T follicular helper cell (primary cell): ENCODE measurements around the gene GPRASP3.
A peak's percentile ranks its signal among the peaks of the same experiment; 100 is the strongest.

Experiments used
- DNase-seq: peaks from one replicate; pipeline ENCODE4 v3.0.0-alpha.2; 2020; ENCODE audit warnings: low read depth

Gene GPRASP3

DNA sequence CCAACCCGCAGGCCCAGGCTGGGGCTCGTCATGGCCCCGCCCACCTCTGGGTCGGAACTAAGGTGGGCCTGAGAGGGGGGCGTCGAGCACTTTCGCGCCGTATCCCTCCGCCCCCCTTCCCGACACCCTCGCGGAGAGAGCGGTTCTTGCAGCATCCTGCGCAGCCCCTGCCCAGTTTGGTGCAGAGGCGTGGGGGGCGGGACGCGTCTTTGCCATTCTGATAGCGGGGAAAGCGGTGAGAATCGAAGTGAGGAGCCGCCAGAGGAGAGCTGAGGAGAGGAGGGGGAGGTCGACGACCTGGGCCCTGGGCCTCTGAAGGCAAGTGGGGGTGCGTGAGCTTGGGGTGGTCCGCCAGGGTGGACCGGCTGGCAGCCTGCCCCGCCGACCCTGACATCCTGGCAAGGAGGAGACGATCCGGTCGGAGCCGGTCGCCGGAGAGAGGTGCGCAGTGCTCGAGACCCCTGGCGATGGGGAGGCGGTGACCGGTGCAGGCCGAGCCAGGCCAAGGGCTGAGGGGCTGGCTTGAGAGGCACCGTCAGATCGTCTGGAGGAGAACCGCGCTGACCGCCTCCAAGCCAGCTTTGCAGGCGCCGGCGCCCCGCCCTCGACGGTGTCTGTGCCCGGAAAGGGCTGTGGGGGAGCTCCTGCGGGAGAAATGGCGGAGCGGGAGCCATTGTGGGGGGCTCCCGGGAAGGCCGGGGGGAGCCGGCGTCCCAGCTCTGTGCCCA lies 25.5 kb downstream of the GPRASP3 start:
- DNase-seq: no peak

DNA sequence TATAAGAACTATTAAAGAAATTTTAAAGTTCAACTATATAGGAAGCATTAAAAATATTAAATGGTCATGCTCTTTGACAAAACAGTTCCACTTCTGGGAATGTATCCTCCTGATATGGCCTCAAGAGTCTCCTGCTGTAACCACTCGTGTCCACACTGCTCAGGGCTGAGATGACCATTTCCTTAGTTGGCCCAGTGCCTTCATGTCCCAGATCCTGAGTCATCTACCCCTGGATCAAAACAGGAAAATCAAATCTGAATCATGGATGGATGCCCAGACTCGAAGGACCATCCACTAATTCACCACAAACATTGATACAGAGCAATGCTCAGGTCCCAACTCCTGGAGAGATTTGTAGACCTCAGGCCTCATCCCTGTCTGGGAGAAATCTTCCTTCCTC lies 44.7 kb downstream of the GPRASP3 start:
- DNase-seq: no peak

GRCh38 chrX:102765809-102766208 lies 45.3 kb downstream of the GPRASP3 start:
- no peak for DNase-seq

GRCh38 chrX:102767287-102767686 lies 46.7 kb downstream of the GPRASP3 start:
- DNase-seq: no peak

DNA sequence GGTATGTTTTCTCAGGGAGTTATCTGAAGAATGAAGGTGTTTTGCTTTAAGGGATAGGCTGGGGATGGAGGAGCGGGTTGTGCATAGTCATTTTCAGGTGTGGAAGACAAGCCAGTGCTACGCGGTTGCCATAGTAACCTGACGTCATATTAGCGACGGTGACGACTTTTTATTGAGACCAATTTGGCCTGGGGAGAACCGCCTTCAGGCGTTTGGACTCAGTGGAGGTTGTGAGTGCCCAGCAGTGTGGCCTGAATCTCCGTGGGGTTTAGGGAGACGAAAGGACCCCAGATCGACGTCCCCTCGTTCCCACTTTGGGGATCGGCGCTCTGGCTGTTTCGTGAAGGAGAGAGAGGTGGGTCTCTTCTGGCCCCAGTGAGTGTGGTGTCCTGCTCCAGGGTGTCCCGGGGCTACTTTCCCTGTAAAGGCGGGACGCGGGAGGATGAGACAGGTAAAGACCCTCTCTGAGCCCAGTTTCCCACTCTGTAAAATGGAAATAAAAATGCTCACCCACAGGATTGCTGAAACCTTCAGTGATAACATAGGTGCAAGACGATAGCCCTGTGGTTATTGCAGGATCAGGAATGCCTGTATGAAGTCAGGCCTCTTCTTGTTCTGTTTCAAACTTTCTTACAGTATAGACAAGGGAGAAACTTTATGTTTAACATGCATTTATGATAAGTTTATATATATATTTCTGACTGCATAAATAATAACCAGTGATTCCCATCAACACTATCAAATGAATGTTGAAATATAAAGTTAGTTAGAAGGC lies 48.6 kb downstream of the GPRASP3 start:
- DNase-seq: peak; percentile 73
